GM12801 (cell line): ENCODE results near the gene SLC22A17.

Experiments used
- CTCF ChIP-seq: IDR thresholded peaks from one replicate; pipeline ENCODE4 v1.5.1; 2011; ENCODE audit warnings: control low read depth; ENCODE audit not compliant: insufficient read length; ENCODE audit errors: extremely low read depth

The SLC22A17 gene

DNA sequence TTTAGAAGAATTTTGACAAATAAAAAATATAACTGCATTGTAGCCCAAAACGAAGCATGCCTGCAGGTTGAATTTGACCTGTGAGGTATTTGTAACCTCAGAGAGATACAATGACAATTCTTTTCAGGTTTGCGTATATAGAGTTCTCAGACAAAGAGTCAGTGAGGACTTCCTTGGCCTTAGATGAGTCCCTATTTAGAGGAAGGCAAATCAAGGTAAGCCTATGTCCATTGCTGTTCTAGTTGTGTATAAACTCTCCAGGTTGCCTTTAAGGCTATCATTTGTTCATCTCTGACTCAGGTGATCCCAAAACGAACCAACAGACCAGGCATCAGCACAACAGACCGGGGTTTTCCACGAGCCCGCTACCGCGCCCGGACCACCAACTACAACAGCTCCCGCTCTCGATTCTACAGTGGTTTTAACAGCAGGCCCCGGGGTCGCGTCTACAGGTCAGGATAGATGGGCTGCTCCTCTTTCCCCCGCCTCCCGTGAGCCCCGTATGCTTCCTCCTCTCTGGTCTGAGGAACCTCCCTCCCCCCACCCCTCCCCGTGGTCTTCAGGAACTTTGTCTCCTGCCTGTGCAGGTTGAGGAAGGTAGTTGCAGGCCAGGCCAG is 28.7 kb downstream of the SLC22A17 start:
- TF ChIP-seq CTCF: no peak

DNA sequence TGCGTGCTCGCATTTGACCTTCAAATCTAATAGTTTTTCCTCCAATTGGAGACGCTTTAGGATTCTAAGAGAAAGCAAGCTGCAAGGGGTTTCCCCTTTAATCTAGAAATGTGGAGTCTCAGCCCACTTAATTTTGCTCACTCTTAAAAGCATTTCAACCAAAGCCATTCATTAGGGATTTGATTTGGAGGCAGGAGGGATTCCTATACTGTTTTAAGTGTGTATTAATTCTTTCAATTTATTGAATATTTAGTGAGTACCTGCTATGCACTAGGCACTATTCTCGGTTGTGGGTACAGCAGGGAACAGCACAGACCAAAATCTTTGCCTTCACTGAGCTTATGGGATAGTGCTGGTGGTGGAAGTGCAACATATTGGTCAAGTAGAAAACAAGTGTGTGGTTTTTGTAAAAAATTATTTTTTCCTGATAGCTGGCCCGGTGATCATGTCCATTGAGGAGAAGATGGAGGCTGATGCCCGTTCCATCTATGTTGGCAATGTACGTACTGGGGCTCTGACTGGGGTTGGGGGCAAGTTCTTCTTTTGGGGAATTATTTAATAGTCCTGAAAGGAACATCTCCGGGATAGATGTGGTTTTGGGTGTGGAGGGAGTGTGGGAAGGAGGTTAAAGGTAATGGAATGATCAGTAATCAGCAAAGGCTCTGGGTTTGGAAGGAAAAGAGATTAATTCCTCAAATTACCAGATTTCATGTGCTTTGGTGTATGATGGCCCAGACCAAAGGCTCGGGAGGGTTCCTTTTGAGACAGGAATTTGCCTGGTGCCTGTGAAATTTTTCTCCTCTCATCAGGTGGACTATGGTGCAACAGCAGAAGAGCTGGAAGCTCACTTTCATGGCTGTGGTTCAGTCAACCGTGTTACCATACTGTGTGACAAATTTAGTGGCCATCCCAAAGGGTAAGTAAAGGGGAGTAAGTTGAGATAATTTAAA is 29.8 kb downstream of the SLC22A17 start:
- TF ChIP-seq CTCF: no peak

GRCh38 chr14:23321572-23322547 is 30.8 kb downstream of the SLC22A17 start:
- no peak for TF ChIP-seq CTCF

DNA sequence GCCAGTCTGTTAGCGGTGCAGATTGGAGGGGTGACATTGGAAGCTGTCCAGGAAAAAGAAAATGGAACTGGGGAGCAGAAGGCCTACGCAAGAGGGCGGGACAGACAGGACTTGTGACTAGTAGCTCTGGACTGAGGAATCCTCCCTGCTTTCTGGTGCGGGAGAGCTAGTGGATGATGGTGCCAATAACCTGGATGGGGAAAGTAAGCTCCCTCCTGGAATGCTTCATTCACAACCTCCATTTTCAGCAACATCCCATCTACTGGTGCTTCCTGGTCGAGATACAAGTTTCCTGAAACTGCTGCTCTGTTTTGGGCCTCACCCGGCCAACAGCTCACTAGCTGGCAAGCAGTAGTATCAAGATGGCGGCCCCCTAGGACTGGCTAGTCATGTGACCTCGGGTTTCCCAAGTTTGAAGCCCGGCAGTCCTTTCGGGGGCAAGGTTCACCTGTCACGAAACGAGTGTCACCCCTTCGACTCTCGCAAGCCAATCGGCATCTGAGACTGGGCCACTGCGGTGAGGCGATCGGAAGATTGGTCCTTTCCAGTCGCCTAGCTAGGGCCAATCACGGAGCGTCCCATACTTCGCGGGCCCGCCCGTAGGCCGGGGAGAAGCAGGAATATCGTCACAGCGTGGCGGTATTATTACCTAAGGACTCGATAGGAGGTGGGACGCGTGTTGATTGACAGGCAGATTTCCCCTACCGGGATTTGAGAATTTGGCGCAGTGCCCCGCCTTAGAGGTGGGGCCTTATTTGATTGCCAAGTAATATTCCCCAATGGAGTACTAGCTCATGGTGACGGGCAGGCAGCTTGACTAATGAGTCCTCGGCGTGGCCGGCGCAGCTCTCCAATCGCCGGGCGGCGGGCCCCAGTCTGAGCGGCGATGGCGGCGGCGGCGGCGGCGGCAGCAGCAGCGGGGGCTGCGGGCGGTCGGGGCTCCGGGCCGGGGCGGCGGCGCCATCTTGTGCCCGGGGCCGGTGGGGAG is 31.8 kb downstream of the SLC22A17 start, which contains the start of gene PABPN1:
TSS of gene PABPN1 (plus strand) at position 874 of the 988 bp plus-strand sequence. CDS start at position 887, 13 bp downstream.
- no peak for TF ChIP-seq CTCF

GRCh38 chr14:23319746-23320583 is 32.7 kb downstream of the SLC22A17 start:
- no peak for TF ChIP-seq CTCF

DNA sequence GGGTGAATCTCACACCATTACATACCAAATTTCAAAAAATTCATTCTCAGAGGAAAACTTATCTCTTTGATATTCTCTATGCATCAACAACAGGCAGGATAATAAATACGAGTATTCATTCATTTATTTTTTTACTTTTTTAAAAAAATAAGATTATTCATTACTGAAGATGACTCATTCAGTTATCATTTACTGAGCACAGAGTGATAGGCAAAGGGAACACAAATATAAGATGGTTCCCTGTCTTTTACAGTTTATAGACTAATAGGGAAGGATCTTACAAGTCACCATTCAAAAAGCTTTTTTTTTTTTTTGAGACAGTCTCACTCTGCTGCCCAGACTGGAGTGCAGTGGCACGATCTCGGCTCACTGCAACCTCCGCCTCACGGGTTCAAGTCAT is 36.4 kb downstream of the SLC22A17 start:
- TF ChIP-seq CTCF: no peak
